Esophagus (tissue), 2 donors: ENCODE data around the gene HNRNPL. TPM values are rescaled to one million over a fixed set of nuclear protein-coding genes. Genes with fewer than 3 reads are reported as not detected.

Source experiments
- H3K27ac ChIP-seq, 2 donors: one replicate each; pipeline ENCODE4 v1.5.1; 2013; ENCODE audit warnings: low read depth in 2 of 2, mild to moderate bottlenecking in 2 of 2, inconsistent platforms in 1 of 2, low read length in 1 of 2, moderate library complexity in 1 of 2
- H3K27me3 ChIP-seq, 2 donors: one replicate each; pipeline ENCODE4 v1.6.1; 2013; ENCODE audit warnings: low read length in 2 of 2, control low read depth in 1 of 2, mild to moderate bottlenecking in 1 of 2; ENCODE audit not compliant: insufficient read depth in 2 of 2, control insufficient read depth in 1 of 2
- H3K36me3 ChIP-seq, 2 donors: one replicate each; pipeline ENCODE4 v1.6.1; 2013; ENCODE audit warnings: low read length in 1 of 2; ENCODE audit not compliant: control insufficient read depth in 2 of 2, insufficient read depth in 2 of 2
- H3K4me1 ChIP-seq, 2 donors: one replicate each; pipeline ENCODE4 v1.6.1; 2013; ENCODE audit warnings: low read length in 1 of 2; ENCODE audit not compliant: control insufficient read depth in 2 of 2, insufficient read depth in 2 of 2
- H3K4me3 ChIP-seq, 2 donors: one replicate each; pipeline ENCODE4 v1.5.1; 2013; ENCODE audit warnings: low read length in 2 of 2, mild to moderate bottlenecking in 2 of 2, low read depth in 1 of 2, moderate library complexity in 1 of 2
- H3K9me3 ChIP-seq, 2 donors: one replicate each; pipeline ENCODE4 v1.6.1; 2013; ENCODE audit warnings: mild to moderate bottlenecking in 2 of 2, low read depth in 1 of 2, low read length in 1 of 2, moderate library complexity in 1 of 2; ENCODE audit not compliant: control insufficient read depth in 2 of 2, insufficient read depth in 1 of 2
- WGBS, 2 donors: extraction: QIAGEN DNeasy Blood & Tissue Kit; methylation state at CpG; one replicate each; pipeline ENCODE4 v1.1.7; 2013; 5-methylcytosine and 5-hydroxymethylcytosine counted together
- polyA plus RNA-seq, 2 donors: library from polyadenylated mRNA; stranded (reverse); fragments of 200-250 nt; gene quantifications; one replicate each; pipeline ENCODE4 v1.2.3, GENCODE V29; 2013
- donor health status: healthy with polysubstance abuse.
- donor health status: Bipolar disorder and iron deficiency.

HNRNPL gene
- polyA plus RNA-seq, 2 donors, result 134 to 150 TPM

DNA sequence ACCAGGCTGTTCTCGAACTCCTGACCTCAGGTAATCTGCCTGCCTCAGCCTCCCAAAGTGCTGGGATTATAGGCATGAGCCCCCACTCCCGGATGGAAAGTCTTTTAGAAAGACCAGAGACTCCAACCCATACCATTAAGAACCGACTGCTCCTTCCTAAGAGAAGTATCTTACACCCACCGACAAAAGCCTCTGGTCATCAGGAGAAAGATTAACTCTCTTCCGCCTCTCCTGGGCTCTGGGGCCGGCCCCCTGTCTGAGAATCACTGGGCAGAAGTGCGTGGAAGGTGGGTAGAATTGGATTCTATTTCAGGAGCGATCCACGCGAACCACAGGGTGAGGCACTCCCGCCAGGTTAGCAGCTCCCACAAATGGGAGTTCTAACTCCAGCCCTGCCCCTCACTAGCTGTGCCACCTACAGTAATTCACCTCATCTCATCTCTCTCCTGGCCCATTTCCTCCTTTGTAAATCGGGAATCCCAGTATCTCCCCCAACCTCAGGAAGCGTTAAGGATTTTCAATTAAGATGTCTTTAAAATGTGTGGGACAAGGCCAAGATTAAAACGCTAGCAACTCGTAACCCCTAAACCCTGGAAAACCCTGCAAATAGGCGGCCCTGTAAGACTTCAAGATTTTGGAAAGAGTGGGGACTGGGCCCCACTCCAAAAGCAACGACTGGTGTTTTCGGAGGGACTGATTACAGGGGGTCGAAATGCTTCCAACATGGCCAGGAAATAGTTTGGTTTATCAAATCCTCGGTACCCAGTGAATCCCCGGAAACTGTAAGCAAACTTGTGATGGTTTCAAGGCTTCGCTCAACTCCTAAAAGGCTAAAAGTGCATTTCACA is 1.3 kb downstream of the HNRNPL start:
- WGBS, 2 donors, result 11 to 14% methylated on average over 22 of the region's 22 CpGs
- peaks cover 3 to 7% of the 10 kb centered on the region in 2 donors for H3K4me1 ChIP-seq

DNA sequence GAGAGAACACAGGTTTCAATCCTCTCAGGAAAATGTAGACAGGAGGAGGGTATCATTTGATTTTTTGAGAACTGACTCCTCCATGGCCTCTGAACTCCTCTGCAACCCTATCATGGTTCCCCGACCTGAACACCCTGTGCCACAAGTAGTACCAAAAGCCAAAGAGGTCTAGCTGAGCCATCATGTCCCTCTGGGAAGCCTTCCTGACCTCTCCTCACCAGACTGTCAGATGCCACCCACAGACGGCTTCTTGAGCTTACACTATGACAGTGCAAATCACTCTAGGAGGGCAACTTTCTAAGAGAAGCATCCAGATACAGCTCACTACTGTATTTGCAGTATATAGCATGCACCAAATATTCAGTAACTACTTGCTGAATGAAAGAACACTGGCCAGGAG is 3.7 kb downstream of the HNRNPL start:
- H3K36me3 ChIP-seq, result peaks cover 24 to 52% of the 10 kb centered on the region in 2 donors

More for the DNA sequence above, 1.3 kb downstream of the HNRNPL start:
- Histone ChIP-seq H3K27ac (peak overlapping the region; percentile 100), H3K36me3 (peaks cover 11 to 33% of the 10 kb centered on the region in 2 donors), H3K9me3 (no peaks in the 10 kb centered on the region), H3K27me3 (no peaks in the 10 kb centered on the region), H3K4me3 (peak overlapping the region; percentile 95)

DNA sequence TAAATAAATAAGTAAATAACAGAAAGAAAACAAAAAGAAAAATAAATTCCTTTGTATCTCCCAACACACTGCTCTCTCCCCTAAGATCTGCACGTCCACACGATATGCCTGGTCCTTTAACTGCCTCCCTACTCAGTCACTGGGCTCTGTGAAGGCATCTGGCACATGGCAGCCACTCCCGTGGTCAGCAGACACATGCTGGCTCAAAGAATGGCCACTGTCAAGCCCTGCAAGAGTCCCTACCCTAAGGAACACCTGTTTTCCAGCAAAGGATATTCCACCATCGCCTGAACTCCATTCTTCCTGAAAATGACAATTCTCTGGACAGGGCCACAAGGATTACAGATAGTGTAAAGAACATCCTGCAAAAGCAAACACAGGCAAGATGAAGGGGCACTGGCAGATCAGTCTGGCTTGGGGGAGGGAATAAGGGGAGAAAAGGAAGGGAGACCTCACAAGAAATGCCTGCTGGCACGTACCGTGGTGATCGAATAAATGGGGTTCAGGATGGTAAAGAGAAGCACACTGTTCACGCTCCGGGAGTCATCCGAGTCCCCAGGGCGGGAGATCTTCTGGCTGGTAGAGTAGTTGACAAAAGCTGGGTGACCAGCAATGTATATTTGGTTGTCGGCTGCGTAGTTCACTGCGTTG is 4.3 kb downstream of the HNRNPL start:
- Histone ChIP-seq H3K4me3 (no peak overlapping the region), H3K36me3 (peaks cover 25 to 57% of the 10 kb centered on the region in 2 donors), H3K4me1 (peaks cover 3 to 4% of the 10 kb centered on the region in 2 donors), H3K27me3 (no peaks in the 10 kb centered on the region), H3K27ac (peak overlapping the region in 1 of 2 donors; percentile 30), H3K9me3 (no peaks in the 10 kb centered on the region)
- WGBS, 2 donors, result 90 to 91% methylated on average over 14 of the region's 14 CpGs

More for the DNA sequence above, 3.7 kb downstream of the HNRNPL start:
- WGBS, 2 donors, result 54 to 63% methylated on average over 2 of the region's 2 CpGs
- Histone ChIP-seq H3K27me3 (no peaks in the 10 kb centered on the region), H3K4me1 (peaks cover 3 to 4% of the 10 kb centered on the region in 2 donors), H3K4me3 (no peak overlapping the region), H3K9me3 (no peaks in the 10 kb centered on the region), H3K27ac (no peak overlapping the region)

DNA sequence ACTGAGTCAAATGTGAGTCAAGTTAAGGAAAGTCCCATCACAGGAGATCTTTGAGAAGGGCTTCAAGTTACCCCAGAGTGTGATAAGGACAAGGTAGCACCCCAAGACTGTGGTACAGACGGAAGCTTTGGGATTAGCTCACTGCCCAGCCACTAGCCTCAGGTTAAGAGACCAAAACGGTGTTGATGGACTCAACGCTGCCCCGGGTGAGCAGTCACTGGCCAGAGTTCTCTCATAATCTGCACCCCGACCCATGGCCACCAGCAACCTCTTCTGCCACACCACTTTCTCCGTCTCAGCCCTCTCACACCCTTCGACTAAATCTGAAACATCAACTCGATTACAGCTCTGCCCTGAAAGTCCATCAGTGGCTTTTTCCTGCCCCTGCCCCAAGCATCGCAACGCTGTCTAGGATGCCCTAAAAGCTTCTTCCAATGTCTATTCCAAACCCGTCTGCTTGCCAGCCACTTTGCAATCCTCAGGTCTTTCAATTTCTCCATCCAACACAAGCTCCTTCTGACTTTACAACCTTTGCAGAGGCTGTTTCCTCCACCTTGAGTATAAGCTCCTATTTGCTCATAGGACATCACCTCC is 5.6 kb downstream of the HNRNPL start:
- Histone ChIP-seq H3K27me3 (no peaks in the 10 kb centered on the region), H3K9me3 (no peaks in the 10 kb centered on the region), H3K4me3 (no peak overlapping the region), H3K4me1 (peaks cover 3 to 4% of the 10 kb centered on the region in 2 donors), H3K36me3 (peaks cover 29 to 67% of the 10 kb centered on the region in 2 donors), H3K27ac (no peak overlapping the region)
- WGBS, 2 donors, result 85 to 86% methylated on average over 11 of the region's 11 CpGs

DNA sequence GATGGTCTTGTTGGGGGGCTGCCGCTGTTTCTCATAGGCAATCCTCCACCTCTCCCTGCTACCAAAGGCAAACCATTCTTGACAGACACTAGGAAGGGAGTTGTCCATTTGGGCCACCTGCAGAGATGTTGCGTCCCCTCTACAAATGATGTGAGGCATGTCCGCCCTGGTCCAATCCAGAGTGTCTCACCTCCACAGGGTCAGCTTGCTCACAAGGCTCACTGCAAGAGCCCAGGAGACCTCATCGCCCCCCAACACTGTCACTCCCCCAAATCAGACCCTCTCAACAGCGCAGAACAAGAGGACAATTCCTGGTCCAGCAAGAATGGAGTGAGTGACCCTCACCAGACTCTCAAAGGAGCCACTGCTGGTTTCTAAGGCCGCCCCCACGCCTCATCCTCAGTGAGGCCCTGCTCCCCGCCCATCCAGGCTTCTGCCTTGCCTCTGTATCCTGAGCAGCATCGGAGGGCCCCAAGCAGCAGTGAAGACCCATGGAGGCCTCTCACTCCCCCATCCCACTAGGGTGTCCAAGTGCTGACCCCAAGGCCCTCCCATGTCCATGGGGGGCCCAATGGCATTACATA is 6.5 kb downstream of the HNRNPL start:
- Histone ChIP-seq H3K27ac (peak overlapping the region; percentile 53 to 72), H3K4me1 (peaks cover 3 to 4% of the 10 kb centered on the region in 2 donors), H3K36me3 (peaks cover 34 to 75% of the 10 kb centered on the region in 2 donors), H3K9me3 (no peaks in the 10 kb centered on the region), H3K27me3 (no peaks in the 10 kb centered on the region), H3K4me3 (no peak overlapping the region)
- 92 to 93% methylated on average over 9 of the region's 9 CpGs for WGBS, 2 donors

DNA sequence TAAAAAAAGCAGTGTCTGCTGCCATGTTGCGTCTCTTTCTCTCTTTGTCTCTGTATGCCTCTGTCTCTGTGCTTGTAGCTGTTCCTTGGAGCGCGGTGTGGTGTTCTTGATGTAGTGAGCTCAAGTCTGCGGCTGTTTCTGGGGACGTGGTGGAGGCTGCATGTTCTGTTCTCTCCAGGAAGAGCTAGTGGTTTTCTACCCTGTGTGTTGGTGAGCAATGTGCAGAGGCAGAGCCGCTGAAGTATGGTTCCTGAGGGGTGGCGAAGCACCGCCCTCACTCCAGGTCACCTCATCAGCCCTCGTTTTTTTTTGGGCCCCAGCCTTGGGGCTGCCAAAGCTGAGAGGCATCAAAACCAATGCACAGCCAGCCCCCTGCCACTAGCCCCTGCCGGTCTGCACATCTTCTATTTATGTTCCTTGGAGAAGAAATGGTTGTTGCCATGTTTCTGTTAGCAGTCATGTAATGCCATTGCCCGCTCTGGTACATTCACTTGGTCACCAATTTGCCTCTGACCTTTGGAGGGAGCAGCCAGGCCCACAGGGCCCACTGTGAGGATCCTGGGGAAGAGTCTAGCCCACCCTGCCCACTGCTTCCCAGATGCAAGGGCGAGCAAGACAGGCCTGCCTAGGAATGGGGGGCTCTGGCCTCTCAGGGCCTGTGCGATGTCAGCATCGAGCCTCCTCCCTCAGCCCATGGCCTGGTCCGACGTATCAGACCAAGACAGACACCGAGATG is 7.2 kb downstream of the HNRNPL start:
- 82 to 85% methylated on average over 17 of the region's 17 CpGs for WGBS, 2 donors
- peaks cover 3 to 6% of the 10 kb centered on the region in 2 donors for H3K4me1 ChIP-seq
- H3K4me3 ChIP-seq, result no peak overlapping the region
- H3K27me3 ChIP-seq, result no peaks in the 10 kb centered on the region
- H3K9me3 ChIP-seq, result no peaks in the 10 kb centered on the region
- H3K27ac ChIP-seq, result peak overlapping the region; percentile 53 to 72
- peaks cover 35 to 81% of the 10 kb centered on the region in 2 donors for H3K36me3 ChIP-seq

DNA sequence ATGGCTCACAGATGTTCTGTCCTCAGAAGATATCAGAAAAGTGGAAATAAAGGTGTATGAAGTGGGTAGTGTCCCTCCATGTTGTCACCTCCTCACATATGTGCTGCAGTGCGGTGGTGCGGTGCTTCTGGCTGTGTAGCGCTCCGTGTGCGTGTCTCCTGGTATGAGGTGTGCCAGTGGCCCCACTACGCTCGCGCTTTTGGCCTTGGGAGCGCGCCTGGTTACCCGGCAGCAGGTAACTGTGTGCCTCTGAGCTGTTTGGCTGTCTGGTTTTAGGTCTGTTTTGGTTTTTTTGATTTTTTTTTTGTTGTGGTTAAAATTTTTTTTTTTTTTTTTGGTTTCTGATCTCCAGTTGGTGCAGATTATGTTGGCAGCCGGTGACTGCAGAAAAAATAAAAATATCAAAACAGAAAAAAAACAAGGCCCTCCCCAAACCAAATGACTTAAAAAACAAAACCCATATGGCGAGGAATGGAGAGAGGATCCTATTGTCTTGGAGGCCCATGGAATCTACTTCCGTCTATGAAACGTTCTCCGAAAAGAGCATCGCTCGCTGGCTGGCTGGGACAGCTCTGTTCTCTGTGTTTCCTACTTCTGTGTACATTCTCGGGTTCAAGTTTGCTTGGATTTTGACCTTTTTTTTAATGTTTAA is 7.9 kb downstream of the HNRNPL start:
- Histone ChIP-seq H3K4me1 (peaks cover 3 to 9% of the 10 kb centered on the region in 2 donors), H3K9me3 (no peaks in the 10 kb centered on the region), H3K36me3 (peaks cover 41 to 80% of the 10 kb centered on the region in 2 donors), H3K27ac (peak overlapping the region in 1 of 2 donors; percentile 72), H3K27me3 (no peaks in the 10 kb centered on the region), H3K4me3 (no peak overlapping the region)
- WGBS, 2 donors, result 77 to 84% methylated on average over 19 of the region's 19 CpGs

DNA sequence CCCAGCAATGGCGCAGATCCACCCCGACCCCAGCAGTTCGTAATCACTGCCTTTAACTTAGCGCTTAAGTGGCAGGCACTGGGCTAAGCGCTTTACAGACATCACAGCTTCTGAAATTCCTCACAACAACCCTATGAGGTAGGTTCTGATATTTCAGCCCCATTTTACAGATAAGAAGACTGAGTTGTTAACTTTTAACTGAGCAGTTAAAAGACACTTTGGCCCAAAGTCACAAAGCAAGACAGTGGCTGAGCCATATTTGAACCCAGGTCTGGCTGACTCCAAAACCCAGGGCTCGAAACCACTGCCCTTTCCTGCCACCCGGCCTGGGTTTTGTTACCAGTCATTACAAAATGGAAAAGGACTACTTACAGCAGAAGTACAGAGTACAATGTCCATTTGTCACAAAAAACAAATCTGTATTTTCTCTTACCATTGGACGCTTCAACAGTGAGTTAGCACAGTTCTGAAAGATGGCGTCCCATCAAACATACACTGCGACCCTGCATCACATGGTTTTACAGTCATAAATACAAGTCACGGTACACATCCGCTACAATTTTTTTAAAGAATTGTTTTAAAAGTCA is 8.5 kb downstream of the HNRNPL start:
- no peaks in the 10 kb centered on the region for H3K27me3 ChIP-seq
- 86 to 87% methylated on average over 12 of the region's 12 CpGs for WGBS, 2 donors
- H3K36me3 ChIP-seq, result peaks cover 44 to 82% of the 10 kb centered on the region in 2 donors
- peak overlapping the region; percentile 40 to 69 for H3K27ac ChIP-seq
- H3K4me1 ChIP-seq, result peaks cover 3 to 13% of the 10 kb centered on the region in 2 donors
- H3K9me3 ChIP-seq, result no peaks in the 10 kb centered on the region
- H3K4me3 ChIP-seq, result no peak overlapping the region
